AG04449 (cell line): ENCODE results near the gene MYO1E.

Source experiments
- CTCF ChIA-PET: fragments of 350-600 bp; formaldehyde crosslinking; extraction: SDS; loops from one replicate; lab custom pipeline; 2021; ENCODE audit warnings: antibody characterized with exemption; lab: Yijun Ruan, JAX
- POLR2A ChIA-PET: fragments of 400-600, 350-600 bp; formaldehyde crosslinking; extraction: SDS; loops from one replicate; lab custom pipeline; 2020; ENCODE audit warnings: antibody characterized with exemption, inconsistent platforms; lab: Yijun Ruan, JAX
- DNase-seq: peaks from one replicate; pipeline ENCODE4 v3.0.0-alpha.2; 2010; ENCODE audit warnings: low read depth, low spot score
- H3K4me3 ChIP-seq: 2 replicates; pipeline ENCODE4 v1.5.1; 2011; ENCODE audit warnings: low read depth, mild to moderate bottlenecking, control low read depth, low read length
- TF ChIP-seq, protein P1 (sequence below): IDR thresholded peaks from one replicate; pipeline ENCODE4 v1.5.1; 2011; ENCODE audit warnings: mild to moderate bottlenecking, moderate library complexity, low read length, control low read depth, inconsistent platforms; ENCODE audit not compliant: insufficient read depth; ENCODE audit errors: missing control alignments

Gene MYO1E

GRCh38 chr15:59180945-59181600, 191.6 kb downstream of the MYO1E start:
- TF ChIP-seq, protein P1, sequence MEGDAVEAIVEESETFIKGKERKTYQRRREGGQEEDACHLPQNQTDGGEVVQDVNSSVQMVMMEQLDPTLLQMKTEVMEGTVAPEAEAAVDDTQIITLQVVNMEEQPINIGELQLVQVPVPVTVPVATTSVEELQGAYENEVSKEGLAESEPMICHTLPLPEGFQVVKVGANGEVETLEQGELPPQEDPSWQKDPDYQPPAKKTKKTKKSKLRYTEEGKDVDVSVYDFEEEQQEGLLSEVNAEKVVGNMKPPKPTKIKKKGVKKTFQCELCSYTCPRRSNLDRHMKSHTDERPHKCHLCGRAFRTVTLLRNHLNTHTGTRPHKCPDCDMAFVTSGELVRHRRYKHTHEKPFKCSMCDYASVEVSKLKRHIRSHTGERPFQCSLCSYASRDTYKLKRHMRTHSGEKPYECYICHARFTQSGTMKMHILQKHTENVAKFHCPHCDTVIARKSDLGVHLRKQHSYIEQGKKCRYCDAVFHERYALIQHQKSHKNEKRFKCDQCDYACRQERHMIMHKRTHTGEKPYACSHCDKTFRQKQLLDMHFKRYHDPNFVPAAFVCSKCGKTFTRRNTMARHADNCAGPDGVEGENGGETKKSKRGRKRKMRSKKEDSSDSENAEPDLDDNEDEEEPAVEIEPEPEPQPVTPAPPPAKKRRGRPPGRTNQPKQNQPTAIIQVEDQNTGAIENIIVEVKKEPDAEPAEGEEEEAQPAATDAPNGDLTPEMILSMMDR, result no peak
- CTCF ChIA-PET, result no interaction called here
- DNase-seq, result no peak
- H3K4me3 ChIP-seq, result no peak overlapping the region
- POLR2A ChIA-PET, result interaction anchor here (1.1 to 1.8 kb wide), 2 partner anchors 11 to 192 kb away, joined by 4 to 6 read pairs; partner anchors contain the start of gene MYO1E

- ChIA-PET POLR2A (no interaction called here), CTCF (interaction anchor here (0.7 to 0.9 kb wide), 2 partner anchors 8 to 311 kb away, joined by 3 read pairs; no protein-coding TSS in a partner anchor)
- no peak overlapping the region for H3K4me3 ChIP-seq
- TF ChIP-seq, protein P1, result no peak
- no peak for DNase-seq
Measured at GRCh38 chr15:59179717-59180116, 193.0 kb downstream of the MYO1E start.

DNA sequence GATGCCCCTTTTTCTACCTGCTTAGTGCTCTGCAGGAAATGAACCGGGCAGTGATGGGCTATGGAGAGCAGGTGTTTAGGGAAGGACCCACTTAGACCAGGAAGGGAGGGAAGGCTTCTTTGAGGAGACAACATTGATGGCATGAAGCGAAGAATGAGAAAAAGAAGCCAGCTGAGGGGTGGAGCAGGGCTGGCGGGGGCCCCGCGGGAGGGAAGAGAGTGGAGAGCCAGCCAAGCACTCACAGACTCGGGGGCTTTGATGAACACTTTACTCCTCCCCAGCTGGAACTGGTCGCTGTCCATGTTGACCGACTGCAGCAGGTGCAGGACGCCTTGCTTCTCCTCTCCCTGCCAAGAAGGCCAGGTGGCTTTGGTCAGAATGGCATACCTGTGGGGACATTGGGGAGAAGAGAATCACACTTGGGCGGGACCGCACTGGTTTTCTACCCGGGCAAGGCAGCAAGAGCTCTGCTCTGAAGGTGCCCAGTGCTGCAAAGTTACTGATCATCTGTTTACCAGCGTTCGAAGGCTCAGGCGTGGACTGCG, 194.4 kb downstream of the MYO1E start:
- no peak for DNase-seq
- CTCF ChIA-PET, result no interaction called here
- POLR2A ChIA-PET, result no interaction called here
- H3K4me3 ChIP-seq, result no peak overlapping the region
- TF ChIP-seq, protein P1, result no peak

GRCh38 chr15:59177317-59177660, 195.4 kb downstream of the MYO1E start:
- no peak overlapping the region for H3K4me3 ChIP-seq
- POLR2A ChIA-PET, result no interaction called here
- TF ChIP-seq, protein P1, result no peak
- CTCF ChIA-PET, result interaction anchor here (1.3 kb wide), 1 partner anchor 39 kb away, joined by 4 read pairs; no protein-coding TSS in a partner anchor
- DNase-seq, result no peak

DNA sequence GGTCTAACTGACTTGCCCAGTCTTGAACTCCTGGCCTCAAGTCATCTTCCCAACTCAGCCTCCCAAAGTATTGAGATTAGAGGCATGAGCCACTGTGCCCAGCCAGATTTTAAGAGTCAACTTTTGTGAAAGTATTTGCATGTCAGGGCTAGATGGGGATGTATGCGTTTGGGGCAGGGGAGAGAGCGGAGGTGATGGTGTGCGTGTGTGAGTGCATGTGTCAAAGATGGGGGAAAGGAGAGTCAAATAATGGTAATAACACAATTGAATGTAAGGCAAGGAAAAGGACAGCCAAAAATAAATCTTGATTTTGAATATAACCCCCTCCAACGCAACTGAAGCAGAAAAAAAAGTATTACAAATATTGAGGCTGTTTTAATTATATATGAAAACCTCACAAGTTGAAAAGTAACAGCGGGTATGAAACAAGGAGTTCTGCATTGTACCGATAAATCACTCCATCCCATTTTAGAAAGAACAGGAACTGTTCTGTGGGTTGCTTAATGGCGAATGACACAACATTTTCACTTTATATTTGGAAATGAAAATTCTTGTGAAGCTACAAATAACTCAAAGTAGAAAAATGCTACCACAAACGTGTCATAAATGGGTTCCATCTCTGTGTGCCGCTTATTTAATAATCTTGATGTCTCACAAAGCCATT, 195.9 kb downstream of the MYO1E start:
- ChIA-PET CTCF (interaction anchor here (1.3 kb wide), 1 partner anchor 39 kb away, joined by 4 read pairs; no protein-coding TSS in a partner anchor), POLR2A (no interaction called here)
- no peak overlapping the region for H3K4me3 ChIP-seq
- DNase-seq, result no peak
- TF ChIP-seq, protein P1, result no peak
